HG02970 (cell line): ENCODE measurements around the gene LYSMD2.

Source experiments
- ATAC-seq: cut with Tn5 transposase; IDR thresholded peaks from one replicate; pipeline ENCODE4 v1.9.1; 2021; ENCODE audit warnings: mild to moderate bottlenecking, moderate library complexity, moderate number of reproducible peaks; ENCODE audit not compliant: unreplicated experiment, low FRiP score

LYSMD2 gene

DNA sequence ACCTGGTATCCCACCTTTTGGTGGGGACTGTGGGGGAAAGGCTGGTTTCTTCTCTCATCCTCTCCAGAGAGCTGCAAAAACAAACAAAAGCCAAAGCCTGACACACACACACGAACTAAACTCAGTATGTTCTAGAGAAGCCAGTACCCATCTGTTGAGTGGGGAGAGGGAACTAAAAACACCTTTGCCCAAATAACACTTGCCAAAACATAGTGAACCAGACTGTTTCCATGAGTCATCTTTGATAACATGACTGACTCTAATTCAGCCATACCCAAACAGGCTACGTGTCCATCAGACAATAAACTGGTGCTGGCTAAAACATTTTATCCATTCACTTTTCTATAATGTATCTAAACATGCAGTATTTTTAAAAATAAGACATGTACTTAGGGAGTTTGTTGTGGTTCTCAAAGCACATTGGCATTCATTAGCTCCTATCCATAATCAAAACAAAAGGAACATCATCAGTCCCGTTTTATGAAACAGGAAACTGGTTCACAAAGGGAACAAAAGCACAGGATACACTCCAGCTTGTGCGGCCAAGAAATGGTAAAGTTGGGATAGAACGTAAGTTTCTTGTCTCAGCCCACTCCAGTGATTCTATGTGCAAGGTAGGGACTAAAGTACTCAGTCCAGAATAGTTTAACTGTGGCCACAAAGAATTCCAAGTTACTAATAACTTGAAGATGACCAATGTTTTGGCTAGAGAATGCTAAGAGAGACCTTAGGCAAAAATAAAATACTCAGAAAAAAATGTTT is 16.1 kb downstream of the LYSMD2 start:
- no peak for ATAC-seq

DNA sequence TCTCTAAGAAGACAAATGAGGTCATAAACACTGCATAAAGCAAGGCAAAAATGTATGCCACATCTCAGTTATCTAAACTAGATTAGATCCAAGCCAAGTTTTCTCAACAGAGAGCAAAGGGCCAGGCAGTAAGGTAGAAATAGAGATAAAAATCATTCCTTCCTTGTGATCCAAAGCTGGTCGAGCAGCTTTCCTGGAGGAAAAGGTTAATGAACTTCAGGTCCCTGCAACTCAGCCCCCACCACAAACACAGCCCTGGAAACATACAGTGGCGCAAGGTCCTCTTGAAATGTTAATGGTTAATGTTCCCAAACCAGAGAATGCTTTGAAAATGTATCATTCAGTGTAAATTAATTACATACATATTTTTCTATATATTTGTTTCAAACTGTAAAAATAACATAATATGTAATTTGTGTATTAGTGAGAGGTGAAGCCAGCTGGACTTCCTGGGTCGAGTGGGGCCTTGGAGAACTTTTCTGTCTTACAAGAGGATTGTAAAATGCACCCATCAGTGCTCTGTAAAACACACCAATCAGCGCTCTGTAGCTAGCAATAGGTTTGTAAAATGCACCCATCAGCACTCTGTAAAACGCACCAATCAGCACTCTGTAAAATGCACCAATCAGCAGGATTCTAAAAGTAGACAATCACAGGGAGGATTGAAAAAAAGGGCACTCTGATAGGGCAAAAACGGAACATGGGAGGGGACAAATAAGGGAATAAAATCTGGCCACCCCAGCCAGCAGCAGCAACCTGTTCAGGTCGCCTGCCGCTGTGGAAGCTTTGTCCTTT is 17.1 kb downstream of the LYSMD2 start:
- no peak for ATAC-seq

DNA sequence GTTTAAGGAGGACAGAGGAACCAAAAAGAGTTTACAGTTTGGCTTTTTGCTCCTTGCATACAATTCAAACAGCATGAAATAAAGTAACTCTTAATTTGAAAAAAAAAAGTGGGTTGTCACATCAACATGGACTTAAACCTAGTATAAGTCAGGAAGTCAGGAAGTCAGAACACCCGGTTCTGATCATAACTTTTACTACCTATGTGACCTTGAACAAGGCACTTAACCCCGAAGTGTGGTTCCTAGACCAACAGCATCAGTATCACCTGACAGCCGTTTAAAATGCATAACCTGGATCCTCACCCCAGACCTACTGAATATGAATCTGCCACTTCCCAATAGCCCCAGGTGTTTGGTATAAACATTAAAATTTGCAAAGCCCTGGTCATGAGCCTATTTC is 18.7 kb downstream of the LYSMD2 start:
- ATAC-seq, result no peak

DNA sequence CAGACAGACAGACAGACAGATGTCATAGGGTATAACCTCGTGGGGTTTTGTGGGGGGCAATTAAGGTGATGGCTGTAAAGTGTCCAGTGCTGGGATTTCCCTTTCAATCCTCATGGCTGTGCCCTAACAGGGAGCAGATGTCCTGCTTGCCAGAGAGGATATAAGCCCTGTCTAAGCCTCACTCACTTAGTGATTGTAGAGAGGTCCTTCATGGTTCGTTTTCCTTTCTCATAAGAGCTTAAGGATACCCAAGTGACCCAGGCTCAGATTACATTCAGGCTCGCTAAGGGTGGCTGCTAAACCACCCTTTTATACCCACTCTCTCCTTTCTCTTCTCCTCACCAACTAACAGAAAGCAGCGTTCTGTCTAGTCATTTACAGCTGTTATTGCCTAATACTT is 19.2 kb downstream of the LYSMD2 start:
- ATAC-seq, result no peak

DNA sequence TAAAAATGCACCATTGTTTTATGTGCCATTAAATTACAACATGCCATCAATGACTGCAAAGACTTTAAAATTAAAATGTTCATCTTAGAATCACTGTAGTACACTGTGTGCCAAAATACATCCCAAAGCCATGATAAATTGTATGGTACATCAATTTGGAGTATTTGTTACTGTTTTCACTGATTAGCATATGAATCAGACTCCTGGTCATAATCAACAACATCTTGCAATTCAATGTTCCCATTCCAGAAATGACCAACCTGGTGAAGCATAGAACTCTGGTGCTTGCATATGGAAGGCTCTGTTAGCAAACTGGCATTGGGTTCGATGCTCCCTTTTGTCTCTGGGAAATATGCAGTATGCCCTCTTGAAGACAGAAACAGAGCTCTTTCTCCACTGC is 22.5 kb downstream of the LYSMD2 start:
- no peak for ATAC-seq

DNA sequence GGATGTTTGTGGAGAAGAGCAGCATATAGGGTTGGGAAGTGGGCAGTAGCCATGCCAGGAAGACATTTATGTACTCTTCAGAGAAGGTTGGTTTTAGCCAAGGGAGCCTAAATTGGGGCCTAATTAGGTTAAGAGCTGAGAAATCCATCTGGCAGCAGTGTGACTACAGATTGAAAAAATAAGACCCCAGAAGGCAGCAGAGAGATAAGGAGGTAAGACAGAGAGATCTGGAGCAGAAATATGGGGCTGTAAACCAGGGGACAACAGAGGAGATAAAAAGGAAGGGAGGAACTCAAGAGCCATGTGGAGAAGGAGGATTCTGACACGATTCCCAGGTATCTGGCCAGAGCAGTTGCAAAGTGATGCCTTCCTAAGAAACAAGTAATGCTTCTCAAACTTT is 23.3 kb downstream of the LYSMD2 start:
- ATAC-seq, result no peak

DNA sequence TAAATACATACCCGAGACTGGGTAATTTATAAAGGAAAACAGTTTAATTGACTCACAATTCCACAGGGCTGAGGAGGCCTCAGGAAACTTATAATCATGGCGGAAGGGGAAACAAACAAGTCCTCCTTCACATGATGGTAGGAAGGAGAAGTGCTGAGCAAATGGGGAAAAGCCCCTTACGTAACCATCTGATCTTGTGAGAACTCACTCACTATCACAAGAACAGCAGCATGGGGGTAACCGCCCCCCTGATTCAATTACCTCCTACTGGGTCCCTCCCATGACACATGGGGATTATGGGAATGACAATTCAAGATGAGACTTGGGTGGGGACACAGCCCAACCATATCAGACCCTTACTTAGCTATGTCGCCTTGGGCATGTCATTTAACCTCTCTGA is 28.4 kb downstream of the LYSMD2 start:
- ATAC-seq, result no peak

DNA sequence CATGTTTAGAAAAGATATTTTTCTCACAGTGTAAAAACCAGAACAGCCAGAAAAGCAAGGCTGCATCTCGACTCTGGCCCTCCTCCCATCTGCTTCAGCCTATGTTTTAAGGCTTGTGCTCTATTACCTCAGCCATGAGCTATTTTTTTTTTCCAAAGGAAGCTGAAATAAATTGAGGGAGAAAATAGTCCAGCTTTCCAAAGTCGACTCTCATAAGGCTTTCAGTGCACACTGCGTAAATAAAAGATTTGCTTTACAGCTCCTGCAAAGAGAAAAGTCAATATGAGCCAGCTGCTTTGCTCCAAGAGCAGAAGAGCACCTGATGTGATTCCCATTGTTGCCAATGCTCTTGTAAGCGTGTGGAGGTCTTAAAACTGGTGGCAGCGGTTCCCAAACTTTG is 29.4 kb downstream of the LYSMD2 start:
- ATAC-seq, result no peak

DNA sequence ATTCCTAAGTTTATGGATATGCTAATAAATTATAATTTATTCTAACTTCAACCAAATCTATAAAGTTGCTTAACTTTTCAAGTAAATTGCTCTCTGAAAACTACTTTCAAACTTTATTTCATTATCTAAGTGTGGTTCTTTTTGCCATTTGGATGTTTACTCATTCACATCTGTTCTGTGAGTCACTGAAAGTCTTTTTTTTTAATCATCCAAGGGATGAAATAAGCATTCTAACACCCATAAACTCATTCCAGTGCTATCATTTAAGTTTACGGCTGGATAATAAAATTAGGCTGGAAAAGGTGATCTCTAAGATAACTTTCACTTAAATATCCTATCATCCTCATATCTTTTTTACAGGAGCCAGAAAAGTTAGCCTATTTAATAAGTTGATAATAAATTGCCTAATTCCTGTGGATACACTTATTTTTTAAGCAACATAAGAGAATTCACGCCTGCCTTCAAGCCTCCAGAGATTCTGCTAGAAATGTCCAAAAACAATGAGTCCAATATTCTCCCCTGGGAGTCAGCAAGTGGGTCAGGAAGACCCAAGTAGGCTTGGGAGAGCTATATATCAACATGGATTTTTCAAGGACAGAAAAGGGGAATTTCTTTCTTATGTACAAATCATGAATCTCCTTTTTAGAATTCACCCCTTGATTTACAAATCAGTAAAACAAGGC is 30.4 kb downstream of the LYSMD2 start:
- ATAC-seq, result no peak

DNA sequence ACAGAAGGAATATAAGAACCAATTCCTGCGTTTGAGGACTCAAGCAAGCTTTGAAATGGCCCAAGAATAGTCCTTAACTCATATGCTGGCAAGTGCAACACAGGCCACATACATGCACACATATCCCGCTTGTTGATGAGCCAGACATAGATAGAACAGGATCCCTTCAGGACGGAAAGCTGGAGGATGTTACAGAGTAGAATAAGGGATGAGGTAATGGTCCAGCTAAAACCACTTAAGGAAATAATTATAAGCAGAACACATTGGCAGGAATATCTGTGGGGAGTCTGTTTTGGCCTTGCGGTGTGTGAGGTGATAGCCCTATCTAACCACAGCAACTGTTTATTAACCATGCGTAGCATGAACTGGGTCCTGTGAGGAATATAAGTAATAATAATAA is 31.2 kb downstream of the LYSMD2 start:
- ATAC-seq, result no peak

DNA sequence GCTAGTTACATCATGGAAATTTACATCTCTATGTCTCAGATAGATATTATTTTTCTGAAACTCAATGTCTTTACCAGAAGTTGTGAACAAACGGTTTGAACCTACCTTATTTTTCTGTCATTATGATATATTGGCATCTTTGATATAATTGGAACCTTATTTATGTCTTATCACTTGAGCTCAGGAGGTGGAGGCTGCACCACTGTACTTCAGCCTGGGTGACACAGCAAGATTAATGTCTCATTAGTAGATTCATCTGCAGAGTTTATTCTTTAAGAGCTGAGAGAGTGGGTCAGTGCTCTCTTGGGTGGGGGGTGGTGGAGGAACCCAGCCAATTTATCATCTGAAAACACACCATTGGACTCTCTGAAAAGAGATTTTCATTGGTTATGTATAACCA is 34.7 kb downstream of the LYSMD2 start:
- no peak for ATAC-seq

DNA sequence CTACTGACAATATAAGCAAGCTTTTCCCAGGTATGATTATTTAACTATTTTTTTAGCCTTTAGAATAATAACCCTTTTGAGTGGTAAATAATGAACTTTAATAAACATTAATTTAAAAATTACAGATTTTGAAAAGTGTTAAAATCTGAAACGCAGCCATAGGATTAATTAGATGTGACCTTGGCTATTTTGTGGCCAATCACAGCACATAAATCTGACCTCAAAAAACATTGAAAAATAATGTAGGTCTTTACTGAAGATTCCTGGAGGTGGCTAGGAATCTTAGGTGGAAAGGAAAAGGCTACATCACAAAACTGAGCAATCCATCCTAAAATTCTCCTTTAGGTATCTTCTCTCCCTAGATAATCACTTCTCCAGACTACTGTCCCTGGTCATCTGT is 38.1 kb downstream of the LYSMD2 start:
- ATAC-seq, result no peak

DNA sequence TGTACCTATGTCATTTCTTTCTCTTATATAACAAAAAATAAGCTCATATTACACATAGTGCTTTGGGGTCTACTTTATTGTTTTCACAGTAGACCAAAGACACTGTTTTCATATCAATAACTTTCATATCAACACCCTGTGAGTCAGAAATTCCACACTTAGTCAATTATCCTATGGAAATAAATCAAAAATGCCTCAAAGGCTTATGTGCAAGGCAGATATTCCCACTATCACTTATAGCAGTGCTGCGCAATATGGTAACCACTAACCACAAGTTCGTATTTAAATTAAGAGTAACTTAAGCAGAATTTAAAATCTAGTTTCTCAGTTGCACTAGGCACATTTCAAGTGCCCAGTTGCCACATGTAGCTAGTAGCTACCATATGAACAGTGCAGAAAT is 40.3 kb downstream of the LYSMD2 start:
- ATAC-seq, result no peak

DNA sequence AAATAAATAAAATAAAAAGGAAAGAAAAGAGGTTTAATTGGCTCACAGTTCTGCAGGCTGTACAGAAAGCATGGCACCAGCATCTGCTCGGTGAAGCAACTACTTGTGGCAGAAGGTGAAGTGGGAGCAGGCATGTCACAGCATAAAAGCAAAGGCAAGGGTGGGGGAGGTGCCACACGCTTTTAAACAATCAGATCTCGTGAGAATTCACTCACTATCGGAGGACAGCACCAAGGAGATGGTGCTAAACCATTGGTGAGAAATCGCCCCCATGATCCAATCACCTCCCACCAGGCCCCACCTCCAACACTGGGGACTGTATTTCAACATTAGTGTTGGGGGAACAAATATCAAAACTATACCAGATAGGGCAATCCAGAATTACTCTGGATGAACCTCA is 40.9 kb downstream of the LYSMD2 start:
- no peak for ATAC-seq

DNA sequence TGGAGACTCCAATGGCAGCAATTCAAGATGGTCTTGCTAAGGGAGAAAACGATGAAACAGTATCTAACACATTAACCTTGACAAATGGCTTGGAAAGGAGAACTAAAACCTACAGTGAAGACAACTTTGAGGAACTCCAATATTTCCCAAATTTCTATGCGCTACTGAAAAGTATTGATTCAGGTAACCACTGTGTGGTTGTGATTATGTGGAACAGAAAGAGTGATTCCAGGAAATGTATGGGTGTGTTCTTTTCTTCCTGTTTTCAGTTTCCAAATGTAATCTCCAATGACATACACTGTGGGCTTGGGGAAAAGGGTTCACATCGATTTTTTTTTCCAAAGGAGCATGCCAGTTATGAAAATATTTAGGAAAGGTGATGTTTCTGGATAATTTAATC is 45.3 kb downstream of the LYSMD2 start:
- no peak for ATAC-seq

DNA sequence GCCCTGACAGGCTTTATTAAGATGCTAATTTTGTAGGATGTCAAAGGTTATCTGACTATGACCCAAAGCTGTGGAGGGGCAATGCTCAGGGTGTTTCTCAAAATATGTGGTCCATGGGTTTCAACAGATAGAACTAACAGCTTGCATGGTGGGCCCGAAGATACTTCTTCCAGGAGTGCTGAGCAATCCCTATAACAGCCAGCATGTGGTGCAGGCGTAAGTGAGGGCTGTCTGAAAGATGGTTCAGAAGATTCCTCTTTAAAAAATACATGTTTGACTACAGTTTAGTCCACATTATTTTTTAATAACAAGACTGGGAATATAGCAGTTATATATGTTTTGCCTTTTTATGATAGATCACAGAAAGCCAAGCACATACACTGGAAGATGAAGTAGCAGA is 48.6 kb downstream of the LYSMD2 start:
- no peak for ATAC-seq

DNA sequence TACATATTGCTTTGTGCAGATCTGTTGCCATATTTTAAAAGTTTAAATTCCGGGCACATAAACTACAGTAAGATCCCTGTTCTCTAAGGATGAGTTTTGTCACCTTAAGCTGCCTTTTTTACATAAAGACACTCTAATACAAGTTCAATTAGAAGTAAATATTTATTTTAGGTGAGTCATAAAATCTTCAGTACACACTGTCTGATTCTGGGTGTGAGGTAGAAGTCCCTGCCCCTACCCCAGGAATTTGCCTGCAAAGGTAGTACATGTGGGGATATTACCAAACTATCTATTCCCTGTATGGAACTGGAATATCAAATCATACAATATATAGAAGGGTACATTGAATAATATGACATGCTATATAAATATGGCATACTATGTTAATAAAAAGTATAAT is 49.9 kb downstream of the LYSMD2 start:
- ATAC-seq, result no peak

DNA sequence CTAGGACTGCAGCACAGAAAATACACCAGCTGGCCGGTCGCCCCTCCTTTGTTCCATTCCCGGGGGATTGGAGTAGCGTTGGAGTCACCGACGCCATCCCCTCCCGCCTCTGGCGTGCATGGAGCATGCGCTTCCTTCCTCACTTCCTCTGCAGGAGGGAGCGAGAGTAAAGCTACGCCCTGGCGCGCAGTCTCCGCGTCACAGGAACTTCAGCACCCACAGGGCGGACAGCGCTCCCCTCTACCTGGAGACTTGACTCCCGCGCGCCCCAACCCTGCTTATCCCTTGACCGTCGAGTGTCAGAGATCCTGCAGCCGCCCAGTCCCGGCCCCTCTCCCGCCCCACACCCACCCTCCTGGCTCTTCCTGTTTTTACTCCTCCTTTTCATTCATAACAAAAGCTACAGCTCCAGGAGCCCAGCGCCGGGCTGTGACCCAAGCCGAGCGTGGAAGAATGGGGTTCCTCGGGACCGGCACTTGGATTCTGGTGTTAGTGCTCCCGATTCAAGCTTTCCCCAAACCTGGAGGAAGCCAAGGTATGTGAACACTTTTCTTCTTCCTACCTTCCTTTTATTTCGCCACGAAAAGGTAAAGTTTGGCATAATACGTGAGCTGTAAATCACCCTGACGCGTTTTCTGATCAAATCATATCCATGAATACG is 56.0 kb downstream of the LYSMD2 start, which contains the start of gene SCG3:
SCG3 (plus strand) TSS at position 201 of the 661 bp plus-strand sequence; CDS start at position 454, 253 bp downstream.
- ATAC-seq, result no peak

DNA sequence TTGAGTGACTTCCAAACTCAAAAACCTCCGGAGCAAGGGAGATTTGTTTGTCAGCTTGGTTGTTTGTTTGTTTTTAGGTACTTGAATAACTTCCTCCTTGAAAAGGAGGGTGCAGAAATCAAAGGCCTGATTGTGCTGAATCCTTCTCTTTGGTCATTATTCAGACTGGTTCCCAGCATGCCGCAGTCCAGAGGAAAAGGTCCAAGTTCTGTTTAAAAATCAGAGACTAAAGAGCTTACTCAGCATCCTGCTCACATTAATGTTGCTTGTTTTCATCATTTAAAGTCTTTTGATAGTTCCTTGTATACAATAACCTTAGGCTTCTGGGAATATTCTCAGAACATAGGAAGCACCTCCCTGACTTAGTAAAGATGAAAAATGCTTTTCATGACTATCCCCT is 57.1 kb downstream of the LYSMD2 start:
- no peak for ATAC-seq

DNA sequence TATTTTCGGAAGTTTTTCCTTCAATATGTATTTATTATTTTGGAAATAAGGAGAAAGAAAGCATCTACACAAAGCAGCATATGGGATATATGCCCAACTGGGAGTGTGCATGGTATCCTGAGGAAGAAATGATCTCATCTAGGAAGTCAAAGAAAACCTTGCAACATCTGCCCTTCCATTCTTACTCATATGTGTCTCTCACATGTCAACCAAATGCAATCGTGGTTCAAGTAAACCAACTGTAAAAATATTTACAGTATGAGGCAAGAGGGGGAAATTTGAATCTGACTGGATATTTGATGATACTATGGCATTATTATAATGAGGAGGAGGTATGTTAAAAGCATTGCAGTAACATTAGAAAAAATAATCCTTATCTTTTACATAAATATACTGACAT is 59.4 kb downstream of the LYSMD2 start:
- ATAC-seq, result no peak

DNA sequence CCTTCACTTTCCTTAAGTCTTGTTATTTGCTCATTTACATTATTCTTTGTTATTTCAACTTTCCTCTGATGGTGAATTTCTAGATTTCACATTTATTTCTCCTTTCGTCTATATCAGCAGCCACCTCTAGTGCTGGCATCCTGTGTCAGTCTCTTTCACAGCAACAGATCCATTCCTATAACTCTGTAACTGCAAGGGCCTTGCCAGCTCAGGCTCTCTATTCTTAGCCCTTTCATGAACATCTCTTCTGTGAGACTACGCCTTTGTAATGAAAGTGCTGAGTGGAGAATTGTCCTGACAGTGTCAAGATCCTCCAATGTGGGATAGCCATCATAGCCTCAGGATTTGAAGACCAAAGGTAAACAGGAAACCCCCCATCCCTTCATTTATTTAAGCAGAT is 60.0 kb downstream of the LYSMD2 start:
- ATAC-seq, result no peak
